Calu3 (cell line): ENCODE results near the gene MICB. TPM values are rescaled to one million over a fixed set of nuclear protein-coding genes. Genes with fewer than 3 reads are reported as not detected.

Experiments
- BruUV-seq: library from RNA; stranded (reverse); fragments of 400-500 nt; replicated peaks from 2 replicates; lab custom pipeline; 2021; lab: Mats Ljungman, UMichigan
- CTCF ChIA-PET: fragments of 300-600 bp; sonication (Branson Sonifier 250); formaldehyde crosslinking; loops from one replicate; lab custom pipeline; 2022; ENCODE audit warnings: antibody characterized with exemption; lab: Charles Lee
- DNase-seq: peaks from one replicate; pipeline ENCODE4 v3.0.0; 2022
- H3K27ac Mint-ChIP-seq: one replicate; pipeline ENCODE4 v1.8.0; 2022; ENCODE audit warnings: mixed read lengths; ENCODE audit not compliant: unreplicated experiment
- H3K27me3 Mint-ChIP-seq: one replicate; pipeline ENCODE4 v1.8.0; 2022; ENCODE audit warnings: mixed read lengths; ENCODE audit not compliant: unreplicated experiment
- H3K36me3 Mint-ChIP-seq: one replicate; pipeline ENCODE4 v1.8.0; 2022; ENCODE audit warnings: mild to moderate bottlenecking, moderate library complexity, mixed read lengths; ENCODE audit not compliant: insufficient read depth, unreplicated experiment
- H3K4me1 Mint-ChIP-seq: one replicate; pipeline ENCODE4 v1.8.0; 2022; ENCODE audit warnings: mild to moderate bottlenecking, low read depth, mixed read lengths; ENCODE audit not compliant: unreplicated experiment
- H3K4me3 Mint-ChIP-seq: one replicate; pipeline ENCODE4 v1.8.0; 2022; ENCODE audit warnings: mild to moderate bottlenecking, low read depth, moderate library complexity, mixed read lengths; ENCODE audit not compliant: unreplicated experiment
- H3K9me3 Mint-ChIP-seq: one replicate; pipeline ENCODE4 v1.8.0; 2022; ENCODE audit warnings: low read depth, mixed read lengths; ENCODE audit not compliant: unreplicated experiment
- intact Hi-C: fragments of 100-400 bp; cut with micrococcal nuclease; formaldehyde crosslinking; loops from one replicate; pipeline ENCODE4 v1.10.0; 2022; ENCODE audit not compliant: unreplicated experiment
- total RNA-seq: library from RNA; stranded (reverse); gene quantifications from 2 replicates; pipeline ENCODE4 v1.2.3, GENCODE V29; 2022
- TF ChIP-seq, protein P1 (sequence below): fragments of 200-600 bp; IDR thresholded peaks from one replicate; pipeline ENCODE4 v1.8.0; 2022; ENCODE audit warnings: antibody characterized with exemption; ENCODE audit not compliant: unreplicated experiment

MICB gene
- total RNA-seq, 1 experiment from 2014 or later, result 64.3 TPM

DNA sequence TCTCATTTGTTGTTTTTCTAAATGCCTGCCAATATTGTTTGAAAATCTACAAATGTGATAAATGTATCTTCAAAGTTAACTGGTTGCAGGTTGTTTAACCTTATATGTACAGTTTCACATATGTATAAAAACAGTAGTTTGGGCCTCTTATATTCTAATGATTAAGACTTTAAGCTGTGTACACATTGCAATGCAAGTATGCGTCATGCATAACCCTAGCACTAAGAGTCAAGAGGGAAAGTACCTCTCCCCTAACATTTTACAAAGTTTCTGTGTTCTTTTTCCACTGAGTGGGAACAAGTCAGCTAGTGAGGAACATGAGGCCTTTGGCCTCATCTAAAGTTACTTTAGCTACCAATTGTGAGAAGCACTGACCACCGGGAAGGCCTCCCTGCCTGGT lies 25.7 kb upstream of the MICB start:
- Mint-ChIP-seq H3K27me3 (peaks cover 71% of the 10 kb centered on the region), H3K36me3 (no peaks in the 10 kb centered on the region), H3K4me3 (no peak overlapping the region), H3K27ac (no peak overlapping the region), H3K4me1 (peaks cover 8% of the 10 kb centered on the region), H3K9me3 (no peaks in the 10 kb centered on the region)
- CTCF ChIA-PET, result no interaction called here
- DNase-seq, result no peak
- intact Hi-C loops, result no loop called here
- TF ChIP-seq, protein P1, sequence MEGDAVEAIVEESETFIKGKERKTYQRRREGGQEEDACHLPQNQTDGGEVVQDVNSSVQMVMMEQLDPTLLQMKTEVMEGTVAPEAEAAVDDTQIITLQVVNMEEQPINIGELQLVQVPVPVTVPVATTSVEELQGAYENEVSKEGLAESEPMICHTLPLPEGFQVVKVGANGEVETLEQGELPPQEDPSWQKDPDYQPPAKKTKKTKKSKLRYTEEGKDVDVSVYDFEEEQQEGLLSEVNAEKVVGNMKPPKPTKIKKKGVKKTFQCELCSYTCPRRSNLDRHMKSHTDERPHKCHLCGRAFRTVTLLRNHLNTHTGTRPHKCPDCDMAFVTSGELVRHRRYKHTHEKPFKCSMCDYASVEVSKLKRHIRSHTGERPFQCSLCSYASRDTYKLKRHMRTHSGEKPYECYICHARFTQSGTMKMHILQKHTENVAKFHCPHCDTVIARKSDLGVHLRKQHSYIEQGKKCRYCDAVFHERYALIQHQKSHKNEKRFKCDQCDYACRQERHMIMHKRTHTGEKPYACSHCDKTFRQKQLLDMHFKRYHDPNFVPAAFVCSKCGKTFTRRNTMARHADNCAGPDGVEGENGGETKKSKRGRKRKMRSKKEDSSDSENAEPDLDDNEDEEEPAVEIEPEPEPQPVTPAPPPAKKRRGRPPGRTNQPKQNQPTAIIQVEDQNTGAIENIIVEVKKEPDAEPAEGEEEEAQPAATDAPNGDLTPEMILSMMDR, result no peak
- BruUV-seq, result no TSS peak

- no TSS peak for BruUV-seq
- intact Hi-C loops, result no loop called here
- no peak for DNase-seq
- Mint-ChIP-seq H3K27me3 (peaks cover 71% of the 10 kb centered on the region), H3K36me3 (no peaks in the 10 kb centered on the region), H3K4me1 (peaks cover 8% of the 10 kb centered on the region), H3K27ac (no peak overlapping the region), H3K4me3 (no peak overlapping the region), H3K9me3 (no peaks in the 10 kb centered on the region)
- TF ChIP-seq, protein P1, result no peak
- CTCF ChIA-PET, result no interaction called here
These were observed 24.7 kb upstream of the MICB start for GRCh38 chr6:31473244-31473643.

DNA sequence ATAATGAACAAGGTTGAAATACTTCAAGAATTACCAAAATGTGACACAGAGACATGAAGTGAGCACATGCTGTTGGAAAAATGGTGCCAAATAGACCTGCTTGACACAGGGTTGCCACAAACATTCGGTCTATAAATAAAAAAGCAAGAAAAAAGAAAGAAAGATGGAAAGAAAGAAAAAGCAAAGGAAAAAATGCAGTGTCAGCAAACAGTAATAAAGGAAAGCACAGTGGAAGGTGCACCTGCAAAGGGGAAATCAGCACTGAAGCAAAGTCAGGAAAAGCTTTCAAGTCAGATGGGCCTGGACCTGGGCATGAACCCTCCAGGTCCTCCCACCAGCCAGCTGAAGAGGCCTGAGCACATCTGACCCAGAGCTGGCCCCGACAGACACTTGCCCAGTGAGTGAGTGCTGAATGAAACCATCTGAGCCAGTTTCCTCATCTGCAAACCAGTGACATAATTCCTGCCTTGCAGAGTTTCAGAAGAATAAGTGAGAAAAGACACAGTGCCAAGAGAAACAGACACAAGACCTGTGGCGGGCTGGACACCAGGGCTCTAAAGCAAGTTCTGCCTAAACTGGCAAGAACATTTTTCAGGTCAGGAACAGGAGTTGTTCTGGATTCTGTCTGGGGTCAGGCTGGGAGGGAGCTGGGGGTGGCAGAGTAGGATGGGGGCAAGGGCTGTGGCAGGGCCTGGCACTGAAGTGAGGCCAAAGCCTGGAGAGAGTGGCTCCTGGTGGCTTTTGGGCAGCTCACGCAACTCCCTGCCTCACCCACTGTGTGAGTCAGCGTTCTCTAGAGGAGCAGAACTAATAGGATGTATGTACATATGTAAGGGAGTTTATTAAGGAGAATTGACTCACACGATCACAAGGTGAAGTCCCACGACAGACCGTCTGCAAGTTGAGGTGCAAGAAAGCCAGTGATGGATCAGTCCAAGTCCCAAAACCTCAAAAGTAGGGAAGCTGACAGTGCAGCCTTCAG lies 23.9 kb upstream of the MICB start:
- no peak overlapping the region for H3K4me3 Mint-ChIP-seq
- H3K9me3 Mint-ChIP-seq, result no peaks in the 10 kb centered on the region
- peaks cover 71% of the 10 kb centered on the region for H3K27me3 Mint-ChIP-seq
- BruUV-seq, result no TSS peak
- CTCF ChIA-PET, result interaction anchor here (1.6 kb wide), 1 partner anchor 32 kb away, joined by 4 read pairs; no protein-coding TSS in a partner anchor
- TF ChIP-seq, protein P1, result no peak
- H3K36me3 Mint-ChIP-seq, result no peaks in the 10 kb centered on the region
- peak; percentile 17 for DNase-seq
- H3K4me1 Mint-ChIP-seq, result peaks cover 8% of the 10 kb centered on the region
- H3K27ac Mint-ChIP-seq, result no peak overlapping the region
- intact Hi-C loops, result no loop called here

GRCh38 chr6:31474871-31475286 lies 23.1 kb upstream of the MICB start:
- peaks cover 71% of the 10 kb centered on the region for H3K27me3 Mint-ChIP-seq
- H3K9me3 Mint-ChIP-seq, result no peaks in the 10 kb centered on the region
- peaks cover 8% of the 10 kb centered on the region for H3K4me1 Mint-ChIP-seq
- H3K4me3 Mint-ChIP-seq, result no peak overlapping the region
- peak; percentile 43 for DNase-seq
- TF ChIP-seq, protein P1, result peak; percentile 78
- H3K36me3 Mint-ChIP-seq, result no peaks in the 10 kb centered on the region
- H3K27ac Mint-ChIP-seq, result no peak overlapping the region
- CTCF ChIA-PET, result interaction anchor here (1.6 kb wide), 1 partner anchor 32 kb away, joined by 4 read pairs; no protein-coding TSS in a partner anchor
- no TSS peak for BruUV-seq
- intact Hi-C loops, result no loop called here
